Omental fat pad (tissue), 4 donors: Measurements from ENCODE around the gene C10orf90. TPM values are rescaled to one million over a fixed set of nuclear protein-coding genes. Genes with fewer than 3 reads are reported as not detected.

ENCODE experiments used
- ATAC-seq: fragments of 150-250 bp; one replicate; pipeline ENCODE4 v1.9.1; 2016; ENCODE audit warnings: mild to moderate bottlenecking, moderate library complexity; ENCODE audit not compliant: low FRiP score
- DNase-seq: peaks from one replicate; pipeline ENCODE4 v3.0.0-alpha.2; 2019; ENCODE audit warnings: low spot score
- CTCF ChIP-seq, 3 donors: fragments of 450-650 bp; IDR thresholded peaks; one replicate each; pipeline ENCODE4 v1.5.1; 2016 to 2017; ENCODE audit warnings: antibody characterized with exemption in 3 of 3, mild to moderate bottlenecking in 3 of 3, moderate library complexity in 2 of 3
- total RNA-seq, 4 donors: library from RNA; depleted of rRNA; stranded (reverse); fragments of >200 nt; gene quantifications; one replicate each; pipeline ENCODE4 v1.1.0, GENCODE V29; 2016

Gene C10orf90
- total RNA-seq, 4 donors from 2014 or later: 0.72 to 0.75 TPM; not detected in 2

- no peak for ATAC-seq
- no peak for DNase-seq
- TF ChIP-seq CTCF (IDR thresholded peaks at IDR 0.05): no peak
Observed at GRCh38 chr10:126402721-126403695, 267.5 kb downstream of the C10orf90 start.

GRCh38 chr10:126400641-126401040 is 269.9 kb downstream of the C10orf90 start:
- DNase-seq (no peak), ATAC-seq (no peak)
- TF ChIP-seq CTCF (IDR thresholded peaks at IDR 0.05): no peak

- DNase-seq (no peak), ATAC-seq (no peak)
- no peak for TF ChIP-seq CTCF (IDR thresholded peaks at IDR 0.05)
Observed at GRCh38 chr10:126398924-126399323, 271.6 kb downstream of the C10orf90 start.

- no peak for TF ChIP-seq CTCF (IDR thresholded peaks at IDR 0.05)
- DNase-seq (no peak), ATAC-seq (no peak)
Observed at GRCh38 chr10:126398383-126398743, 272.1 kb downstream of the C10orf90 start.

- no peak for DNase-seq
- no peak for TF ChIP-seq CTCF (IDR thresholded peaks at IDR 0.05)
- no peak for ATAC-seq
Observed at GRCh38 chr10:126397640-126398382, 272.7 kb downstream of the C10orf90 start.

- DNase-seq (no peak), ATAC-seq (no peak)
- TF ChIP-seq CTCF (IDR thresholded peaks at IDR 0.05): no peak
Observed at GRCh38 chr10:126397156-126397555, 273.3 kb downstream of the C10orf90 start.
